CD4-positive, CD25-positive, alpha-beta regulatory T cell (primary cell): ENCODE results near the gene CCDC88C. TPM values are rescaled to one million over a fixed set of nuclear protein-coding genes. Genes with fewer than 3 reads are reported as not detected.

Experiments
- ATAC-seq, 2 donors: fragments of 150-1000 bp; cut with Tn5 transposase; one replicate each; pipeline ENCODE4 v1.10.0; 2021; ENCODE audit warnings: low read depth in 2 of 2, moderate number of reproducible peaks in 2 of 2, moderate library complexity in 1 of 2
- DNase-seq, 3 donors: peaks; one replicate each; pipeline versions ENCODE4 v3.0.0 to v3.0.0-alpha.2; 2012 to 2022; ENCODE audit warnings: mixed read lengths in 1 of 3
- H3K27ac ChIP-seq: one replicate; pipeline ENCODE4 v1.7.0; 2013; ENCODE audit warnings: mild to moderate bottlenecking, low read length; ENCODE audit not compliant: insufficient read depth, poor library complexity, severe bottlenecking
- H3K27me3 ChIP-seq: one replicate; pipeline ENCODE4 v1.7.0; 2013; ENCODE audit warnings: low read length; ENCODE audit not compliant: control insufficient read depth, insufficient read depth
- H3K36me3 ChIP-seq: one replicate; pipeline ENCODE4 v1.7.0; 2013; ENCODE audit warnings: mild to moderate bottlenecking, low read length, moderate library complexity; ENCODE audit not compliant: control insufficient read depth, insufficient read depth
- H3K4me1 ChIP-seq: 2 replicates; pipeline ENCODE4 v1.7.0; 2013; ENCODE audit warnings: mild to moderate bottlenecking, low read length; ENCODE audit not compliant: insufficient read depth, control insufficient read depth, poor library complexity, severe bottlenecking
- H3K4me3 ChIP-seq: one replicate; pipeline ENCODE4 v1.7.0; 2013; ENCODE audit warnings: low read depth, mild to moderate bottlenecking, low read length, moderate library complexity
- H3K9me3 ChIP-seq, 2 experiments: 1 replicate in 1 of 2; 2 replicates in 1 of 2; pipeline ENCODE4 v1.7.0; 2013; ENCODE audit warnings: low read length in 2 of 2, mild to moderate bottlenecking in 1 of 2, moderate library complexity in 1 of 2; ENCODE audit not compliant: control insufficient read depth in 2 of 2
- H3K27ac Mint-ChIP-seq, 3 donors: one replicate each; pipeline ENCODE4 v1.8.0; 2020 to 2022; ENCODE audit warnings: mild to moderate bottlenecking in 3 of 3, mixed read lengths in 3 of 3, moderate library complexity in 2 of 3
- H3K27me3 Mint-ChIP-seq: one replicate; pipeline ENCODE4 v1.8.0; 2022; ENCODE audit warnings: mild to moderate bottlenecking, mixed read lengths
- H3K36me3 Mint-ChIP-seq: one replicate; pipeline ENCODE4 v1.8.0; 2020; ENCODE audit warnings: mixed read lengths
- H3K4me1 Mint-ChIP-seq, 4 donors: one replicate each; pipeline ENCODE4 v1.8.0; 2020 to 2022; ENCODE audit warnings: mixed read lengths in 4 of 4, mild to moderate bottlenecking in 1 of 4
- H3K4me3 Mint-ChIP-seq, 4 donors: one replicate each; pipeline ENCODE4 v1.8.0; 2020 to 2022; ENCODE audit warnings: mild to moderate bottlenecking in 4 of 4, mixed read lengths in 4 of 4, moderate library complexity in 3 of 4
- H3K9me3 Mint-ChIP-seq, 7 donors: one replicate each; pipeline ENCODE4 v1.8.0; 2020 to 2022; ENCODE audit warnings: mixed read lengths in 7 of 7, mild to moderate bottlenecking in 3 of 7, moderate library complexity in 2 of 7
- polyA plus RNA-seq, 4 donors: library from polyadenylated mRNA; unstranded; fragments of 300-500 nt; fragmentation: Illumina TruSeq; gene quantifications; one replicate each; pipeline ENCODE4 v1.2.3, GENCODE V29; 2021
- total RNA-seq: library from RNA; stranded (reverse); gene quantifications from one replicate; pipeline ENCODE4 v1.2.3, GENCODE V29; 2022

CCDC88C gene
- total and polyA plus RNA-seq, 5 donors from 2014 or later, result 25.9 to 466 (median 31.8) TPM

GRCh38 chr14:91317381-91318308, 100.0 kb downstream of the CCDC88C start:
- peaks cover 68% of the 10 kb centered on the region for H3K36me3 ChIP-seq
- Mint-ChIP-seq H3K4me1 (peaks cover 11 to 92% (median 46%) of the 10 kb centered on the region in 4 donors), H3K27me3 (no peaks in the 10 kb centered on the region), H3K4me3 (peak overlapping the region; percentile 39 to 90 (median 85)), H3K9me3 (peaks cover 0 to 1% (median 0%) of the 10 kb centered on the region in 7 donors), H3K36me3 (peaks cover 58% of the 10 kb centered on the region), H3K27ac (peak overlapping the region; percentile 96 to 100 (median 100))
- H3K4me1 ChIP-seq, result peaks cover 91% of the 10 kb centered on the region
- H3K9me3 ChIP-seq, result no peaks in the 10 kb centered on the region
- DNase-seq (peak; percentile 62 to 95 (median 82)), ATAC-seq (peak; percentile 67 to 71)
- H3K27me3 ChIP-seq, result no peaks in the 10 kb centered on the region
- peak overlapping the region; percentile 26 for H3K4me3 ChIP-seq
- peak overlapping the region; percentile 99 for H3K27ac ChIP-seq

GRCh38 chr14:91316761-91317160, 100.9 kb downstream of the CCDC88C start:
- H3K9me3 ChIP-seq, result no peaks in the 10 kb centered on the region
- no peak overlapping the region for H3K4me3 ChIP-seq
- ATAC-seq (no peak), DNase-seq (no peak)
- peak overlapping the region; percentile 96 to 100 (median 100) for H3K27ac Mint-ChIP-seq
- peaks cover 13 to 90% (median 44%) of the 10 kb centered on the region in 4 donors for H3K4me1 Mint-ChIP-seq
- H3K27ac ChIP-seq, result peak overlapping the region; percentile 99
- peaks cover 0 to 1% (median 0%) of the 10 kb centered on the region in 7 donors for H3K9me3 Mint-ChIP-seq
- H3K36me3 Mint-ChIP-seq, result peaks cover 55% of the 10 kb centered on the region
- peaks cover 89% of the 10 kb centered on the region for H3K4me1 ChIP-seq
- H3K4me3 Mint-ChIP-seq, result peak overlapping the region; percentile 39 to 90 (median 85)
- H3K27me3 Mint-ChIP-seq, result no peaks in the 10 kb centered on the region
- H3K27me3 ChIP-seq, result no peaks in the 10 kb centered on the region
- H3K36me3 ChIP-seq, result peaks cover 63% of the 10 kb centered on the region

GRCh38 chr14:91315844-91316267, 101.8 kb downstream of the CCDC88C start:
- DNase-seq (peak; percentile 79 to 98 (median 86)), ATAC-seq (peak; percentile 70 to 74)
- H3K9me3 Mint-ChIP-seq, result peaks cover 0 to 1% (median 0%) of the 10 kb centered on the region in 7 donors
- no peaks in the 10 kb centered on the region for H3K27me3 Mint-ChIP-seq
- peak overlapping the region; percentile 99 for H3K27ac ChIP-seq
- peaks cover 62% of the 10 kb centered on the region for H3K36me3 ChIP-seq
- peaks cover 20 to 94% (median 49%) of the 10 kb centered on the region in 4 donors for H3K4me1 Mint-ChIP-seq
- H3K4me3 Mint-ChIP-seq, result peak overlapping the region; percentile 13 to 90 (median 82)
- peaks cover 92% of the 10 kb centered on the region for H3K4me1 ChIP-seq
- no peaks in the 10 kb centered on the region for H3K27me3 ChIP-seq
- H3K9me3 ChIP-seq, result no peaks in the 10 kb centered on the region
- peaks cover 62% of the 10 kb centered on the region for H3K36me3 Mint-ChIP-seq
- H3K27ac Mint-ChIP-seq, result peak overlapping the region; percentile 96 to 100 (median 100)
- H3K4me3 ChIP-seq, result peak overlapping the region; percentile 58

GRCh38 chr14:91313852-91314251, 103.8 kb downstream of the CCDC88C start:
- DNase-seq (no peak), ATAC-seq (no peak)
- peaks cover 0 to 1% (median 0%) of the 10 kb centered on the region in 7 donors for H3K9me3 Mint-ChIP-seq
- peak overlapping the region in 1 of 4 donors; percentile 69 for H3K4me3 Mint-ChIP-seq
- H3K27ac Mint-ChIP-seq, result peak overlapping the region; percentile 92 to 96 (median 93)
- no peaks in the 10 kb centered on the region for H3K9me3 ChIP-seq
- peaks cover 64% of the 10 kb centered on the region for H3K36me3 ChIP-seq
- peaks cover 68% of the 10 kb centered on the region for H3K36me3 Mint-ChIP-seq
- peaks cover 95% of the 10 kb centered on the region for H3K4me1 ChIP-seq
- H3K27me3 ChIP-seq, result no peaks in the 10 kb centered on the region
- H3K27me3 Mint-ChIP-seq, result no peaks in the 10 kb centered on the region
- no peak overlapping the region for H3K4me3 ChIP-seq
- H3K27ac ChIP-seq, result peak overlapping the region; percentile 99
- H3K4me1 Mint-ChIP-seq, result peaks cover 26 to 90% (median 53%) of the 10 kb centered on the region in 4 donors

GRCh38 chr14:91313154-91313850, 104.3 kb downstream of the CCDC88C start:
- Histone ChIP-seq H3K36me3 (peaks cover 65% of the 10 kb centered on the region), H3K27ac (peak overlapping the region; percentile 53), H3K9me3 (no peaks in the 10 kb centered on the region), H3K27me3 (no peaks in the 10 kb centered on the region), H3K4me1 (peaks cover 89% of the 10 kb centered on the region), H3K4me3 (no peak overlapping the region)
- DNase-seq (no peak), ATAC-seq (no peak)
- Mint-ChIP-seq H3K36me3 (peaks cover 67% of the 10 kb centered on the region), H3K9me3 (peaks cover 0 to 1% (median 0%) of the 10 kb centered on the region in 7 donors), H3K4me3 (peak overlapping the region in 3 of 4 donors; percentile 48 to 76 (median 69)), H3K27ac (peak overlapping the region in 2 of 3 donors; percentile 65 to 92), H3K4me1 (peaks cover 26 to 86% (median 54%) of the 10 kb centered on the region in 4 donors), H3K27me3 (no peaks in the 10 kb centered on the region)

GRCh38 chr14:91311284-91311662, 106.3 kb downstream of the CCDC88C start:
- Mint-ChIP-seq H3K36me3 (peaks cover 69% of the 10 kb centered on the region), H3K4me1 (peaks cover 20 to 77% (median 40%) of the 10 kb centered on the region in 4 donors), H3K27me3 (no peaks in the 10 kb centered on the region)

GRCh38 chr14:91310606-91311283, 106.9 kb downstream of the CCDC88C start:
- peak overlapping the region; percentile 86 for H3K27ac ChIP-seq
- H3K4me3 ChIP-seq, result peak overlapping the region; percentile 50
- peak overlapping the region; percentile 16 to 77 (median 62) for H3K4me3 Mint-ChIP-seq
- peaks cover 89% of the 10 kb centered on the region for H3K36me3 ChIP-seq
- DNase-seq (peak; percentile 33 to 81 (median 68)), ATAC-seq (peak; percentile 68 to 72)
- H3K4me1 ChIP-seq, result peaks cover 64% of the 10 kb centered on the region
- H3K27me3 Mint-ChIP-seq, result no peaks in the 10 kb centered on the region
- H3K4me1 Mint-ChIP-seq, result peaks cover 20 to 71% (median 37%) of the 10 kb centered on the region in 4 donors
- peaks cover 0 to 1% (median 0%) of the 10 kb centered on the region in 7 donors for H3K9me3 Mint-ChIP-seq
- no peaks in the 10 kb centered on the region for H3K27me3 ChIP-seq
- peak overlapping the region; percentile 89 to 98 (median 92) for H3K27ac Mint-ChIP-seq
- H3K36me3 Mint-ChIP-seq, result peaks cover 68% of the 10 kb centered on the region
- H3K9me3 ChIP-seq, result no peaks in the 10 kb centered on the region

More at GRCh38 chr14:91311284-91311662, 106.3 kb downstream of the CCDC88C start:
- H3K9me3 ChIP-seq, result no peaks in the 10 kb centered on the region
- peak overlapping the region; percentile 86 for H3K27ac ChIP-seq
- peak overlapping the region; percentile 89 to 98 (median 92) for H3K27ac Mint-ChIP-seq
- DNase-seq, result peak; percentile 46 to 95 (median 74)
- H3K4me3 Mint-ChIP-seq, result peak overlapping the region; percentile 22 to 77 (median 62)
- no peaks in the 10 kb centered on the region for H3K27me3 ChIP-seq
- peaks cover 69% of the 10 kb centered on the region for H3K4me1 ChIP-seq
- H3K9me3 Mint-ChIP-seq, result peaks cover 0 to 1% (median 0%) of the 10 kb centered on the region in 7 donors
- peak; percentile 62 to 65 for ATAC-seq
- peaks cover 83% of the 10 kb centered on the region for H3K36me3 ChIP-seq
- H3K4me3 ChIP-seq, result peak overlapping the region; percentile 50
